NCI-H2227 (cell line): Measurements from ENCODE around the gene ATXN7L1.

Source experiments
- DNase-seq: peaks from one replicate; lab custom pipeline; 2025; ENCODE audit not compliant: unreplicated experiment; lab: John Stamatoyannopoulos, UW

The ATXN7L1 gene

DNA sequence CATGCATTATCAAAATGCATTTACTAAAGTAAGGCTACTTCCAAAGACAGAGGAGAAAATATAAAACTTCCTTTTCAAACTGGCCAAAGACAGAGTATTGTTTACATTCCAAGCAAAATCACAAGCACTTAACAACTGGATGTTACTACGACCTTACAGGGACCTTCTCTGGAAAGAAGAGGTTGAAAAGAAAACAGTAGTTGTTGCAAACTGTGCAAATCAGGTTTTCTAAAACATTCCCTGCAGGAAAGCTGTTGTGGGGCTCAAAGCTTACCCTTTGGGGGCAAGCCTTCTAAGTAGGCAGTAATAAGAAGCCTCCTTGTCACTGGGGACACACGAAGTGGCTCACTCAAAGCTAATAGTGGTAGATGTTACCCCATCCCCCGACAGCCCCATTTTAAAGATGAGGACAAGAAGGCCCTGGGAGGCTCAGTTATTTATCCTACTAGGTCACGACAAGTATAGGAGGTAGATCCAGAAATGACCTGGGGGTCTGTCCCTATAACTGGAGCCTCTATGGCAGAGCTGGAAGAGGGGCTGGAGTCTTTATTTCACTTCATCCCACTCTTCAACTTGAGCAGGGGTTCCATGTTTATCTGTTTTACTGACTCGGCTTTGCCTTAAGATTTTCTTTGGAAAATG lies 46.6 kb downstream of the ATXN7L1 start:
- DNase-seq, result no peak

GRCh38 chr7:105828141-105828540 lies 48.3 kb downstream of the ATXN7L1 start:
- no peak for DNase-seq

DNA sequence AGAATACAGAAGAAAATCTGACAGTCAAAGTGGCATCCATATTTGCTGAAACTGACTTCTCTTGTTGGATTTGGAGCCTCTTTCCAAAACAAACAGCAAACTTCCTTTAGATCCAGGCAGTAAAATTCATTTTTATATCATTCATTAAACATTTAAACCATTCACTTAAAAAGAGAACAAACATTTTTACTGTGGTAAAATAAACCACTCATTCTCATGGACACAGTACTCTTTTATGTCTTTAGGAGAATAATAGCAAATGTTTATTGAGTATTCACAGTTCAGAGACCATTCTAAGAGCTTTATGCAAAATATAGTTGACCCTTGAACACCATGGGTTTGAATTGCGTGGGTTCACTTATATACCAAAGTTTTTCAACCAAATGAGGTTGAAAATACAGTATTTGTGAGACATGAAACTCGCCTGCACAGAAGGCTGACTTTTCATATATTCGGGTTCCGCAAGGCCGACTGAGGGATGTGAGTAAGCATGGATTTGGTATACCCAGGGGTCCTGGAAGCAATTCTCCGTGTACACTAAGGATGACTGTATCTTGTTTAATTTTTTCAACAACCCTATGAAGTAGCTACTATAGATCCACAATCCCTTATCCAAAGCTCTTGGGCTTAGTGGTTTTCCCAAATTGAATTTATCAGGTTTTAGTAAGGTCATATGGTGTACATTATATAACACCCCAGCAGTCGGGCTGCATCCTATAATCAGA lies 49.1 kb downstream of the ATXN7L1 start:
- no peak for DNase-seq

GRCh38 chr7:105826143-105826542 lies 50.3 kb downstream of the ATXN7L1 start:
- DNase-seq, result no peak

GRCh38 chr7:105825371-105825770 lies 51.0 kb downstream of the ATXN7L1 start:
- no peak for DNase-seq

DNA sequence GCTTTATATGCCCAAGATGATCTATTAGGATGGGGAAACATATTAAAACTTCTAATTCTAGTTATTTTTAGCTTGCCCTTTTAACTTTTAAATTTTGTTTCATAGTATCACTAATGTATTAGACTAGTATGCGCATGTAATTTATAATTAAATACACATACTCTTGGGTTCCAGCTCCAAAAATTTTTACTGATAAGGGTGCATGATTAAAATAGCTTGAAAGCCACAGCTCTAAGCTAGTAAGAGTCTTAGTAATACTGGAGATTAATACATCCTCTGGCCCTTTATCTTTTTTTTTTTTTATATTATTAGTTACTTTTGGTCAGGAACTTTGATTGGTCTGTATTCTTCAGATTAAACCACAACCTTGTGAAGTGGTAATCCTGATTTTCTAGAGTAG lies 53.6 kb downstream of the ATXN7L1 start:
- DNase-seq, result no peak

DNA sequence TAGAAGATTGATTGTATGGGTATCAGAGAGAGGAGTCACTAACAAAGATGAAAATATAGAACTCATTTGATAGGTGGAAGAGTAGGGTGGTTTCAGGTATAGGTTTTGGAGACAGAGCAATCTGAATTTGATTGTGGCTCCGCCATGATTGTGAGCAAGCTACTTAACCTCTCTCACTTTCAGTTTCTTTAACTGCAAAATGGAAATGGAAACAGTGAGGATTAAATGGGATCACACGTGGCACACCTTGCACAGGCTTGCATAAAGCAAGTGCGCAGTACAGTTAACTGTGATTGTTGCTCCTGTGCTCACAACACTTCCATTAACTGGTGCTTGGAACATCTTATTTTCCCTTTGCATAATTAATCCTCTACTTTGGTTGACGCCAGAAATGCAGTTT lies 54.9 kb downstream of the ATXN7L1 start:
- DNase-seq, result no peak

DNA sequence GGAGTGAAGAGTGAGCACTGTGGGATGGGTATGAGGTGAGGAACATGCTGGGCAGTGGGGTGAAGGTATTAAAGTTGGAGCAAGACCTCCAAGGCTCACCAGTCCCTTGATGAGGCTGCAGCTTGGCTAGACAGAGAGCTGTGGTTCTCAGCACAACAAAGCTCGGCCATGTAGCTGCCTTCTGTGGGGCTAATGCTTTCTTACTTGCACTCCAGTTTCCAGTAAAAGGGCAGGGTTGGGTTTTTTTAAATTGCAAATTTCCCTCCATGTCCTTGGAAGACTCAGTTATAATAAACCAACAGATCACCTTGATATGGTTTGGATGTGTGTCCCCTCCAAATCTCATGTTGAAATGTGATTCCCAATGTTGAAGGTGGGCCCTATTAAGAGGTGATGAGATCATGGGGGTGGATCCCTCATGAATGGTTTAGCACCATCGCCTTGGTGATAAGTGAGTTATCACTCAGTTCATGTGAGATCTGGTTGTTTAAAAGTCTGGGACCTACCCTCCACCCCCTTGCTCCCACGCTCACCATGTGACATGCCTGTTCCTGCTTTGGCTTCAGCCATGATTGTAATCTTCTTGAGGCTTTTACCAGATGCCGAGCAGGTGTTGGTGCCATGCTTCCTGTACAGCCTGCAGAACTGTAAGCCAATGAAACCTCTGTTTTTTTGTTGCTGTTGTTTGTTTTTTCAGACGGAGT lies 55.9 kb downstream of the ATXN7L1 start:
- DNase-seq, result no peak

DNA sequence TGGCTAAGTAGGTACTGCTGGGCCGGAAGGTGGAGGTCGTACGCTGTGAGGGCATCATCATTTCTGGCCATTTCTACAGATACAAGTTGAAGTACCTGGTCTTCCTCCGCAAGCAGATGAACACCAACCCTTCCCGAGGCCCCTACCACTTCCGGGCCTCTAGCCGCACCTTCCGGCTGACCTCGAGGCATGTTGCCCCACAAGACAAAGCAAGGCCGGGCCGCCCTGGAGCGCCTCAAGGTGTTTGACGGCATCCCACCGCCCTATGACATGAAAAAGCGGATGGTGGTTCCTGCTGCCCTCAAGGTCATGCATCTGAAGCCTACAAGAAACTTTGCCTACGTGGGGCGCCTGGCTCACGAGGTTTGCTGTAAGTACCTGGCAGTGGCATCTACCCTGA lies 56.8 kb downstream of the ATXN7L1 start:
- no peak for DNase-seq

DNA sequence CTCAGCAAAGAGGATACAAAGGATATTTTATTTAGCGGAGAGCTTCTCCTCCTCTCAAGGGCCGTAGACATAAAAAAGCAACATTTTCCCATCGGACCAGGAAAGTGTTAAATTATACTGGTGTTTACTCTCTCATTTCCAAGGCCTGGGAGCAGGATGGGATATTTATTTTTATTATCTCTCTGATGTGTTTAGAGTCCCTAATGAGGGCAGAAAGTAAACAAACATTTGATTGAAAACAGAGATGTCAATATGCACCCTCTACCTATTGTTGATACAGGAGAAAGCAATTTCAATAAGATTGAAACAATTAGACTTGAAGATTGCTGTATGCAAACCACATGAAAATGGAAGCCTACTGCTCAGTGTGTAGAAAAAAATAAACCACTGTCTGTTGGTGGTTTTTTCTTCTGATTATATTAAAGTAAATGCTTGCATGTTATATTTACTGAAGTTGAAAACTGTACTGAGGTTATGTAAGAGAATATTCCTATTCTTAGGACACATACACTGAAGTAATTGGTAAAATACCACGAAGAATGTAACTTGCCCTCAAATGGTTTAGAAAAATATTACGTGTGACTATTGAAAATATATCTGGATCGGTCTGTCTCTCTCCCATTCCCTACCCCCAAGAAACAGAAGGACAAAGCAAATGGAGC lies 59.3 kb downstream of the ATXN7L1 start:
- no peak for DNase-seq

- no peak for DNase-seq
Measured at GRCh38 chr7:105816266-105816843, 60.0 kb downstream of the ATXN7L1 start.

- DNase-seq, result no peak
Measured at GRCh38 chr7:105815576-105815975, 60.8 kb downstream of the ATXN7L1 start.

GRCh38 chr7:105814481-105814880 lies 61.9 kb downstream of the ATXN7L1 start:
- DNase-seq, result no peak

DNA sequence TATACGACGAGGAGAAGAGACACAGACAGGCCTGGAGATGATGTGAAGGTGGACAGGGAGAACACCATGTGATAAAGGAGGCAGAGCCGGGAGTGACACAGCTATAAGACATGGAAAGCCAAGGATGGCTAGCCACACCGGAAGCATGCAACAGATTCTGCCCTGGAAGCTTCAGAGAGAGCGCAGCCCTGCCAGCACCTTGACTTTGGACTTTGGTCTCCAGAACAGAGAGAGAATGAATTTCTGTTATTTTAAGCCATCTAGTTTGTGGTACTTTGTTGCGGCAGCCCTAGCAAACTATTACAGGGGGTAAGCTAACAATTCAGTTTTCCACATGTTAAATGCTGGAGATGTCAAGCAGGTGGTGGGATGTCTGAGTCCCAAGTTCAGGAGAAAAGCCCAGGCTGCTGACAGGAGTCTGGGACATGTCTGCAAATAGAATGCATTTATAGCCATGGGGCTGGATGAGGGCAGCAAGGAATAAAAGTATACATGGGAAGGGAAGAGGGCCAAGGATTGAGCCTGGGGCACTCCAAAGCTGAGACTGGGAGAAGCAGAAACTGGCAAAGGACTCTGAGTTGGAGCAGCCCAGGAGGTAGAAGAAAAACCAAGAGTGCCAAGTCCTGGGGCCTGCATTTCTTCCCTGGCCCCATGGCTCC lies 65.1 kb downstream of the ATXN7L1 start:
- DNase-seq, result no peak

DNA sequence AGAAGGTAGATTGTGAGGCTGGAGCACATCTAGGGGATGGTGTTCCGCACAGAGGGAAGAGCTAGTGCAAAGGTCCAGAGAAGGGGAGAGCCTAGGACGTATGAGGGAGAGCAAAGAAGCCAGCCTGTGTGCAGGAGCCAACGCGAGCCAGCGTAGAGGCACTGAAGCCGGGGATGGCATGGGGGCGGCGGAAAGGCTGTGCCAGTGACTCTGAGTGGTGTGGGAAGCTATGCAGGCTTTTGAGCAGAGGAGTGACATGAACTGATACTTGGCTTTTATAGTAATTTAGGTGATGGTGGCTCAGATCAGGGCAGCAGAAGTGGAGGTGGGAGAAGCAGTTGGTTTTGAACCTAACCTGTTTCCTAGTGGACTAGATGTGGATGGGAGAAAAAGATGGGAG lies 65.8 kb downstream of the ATXN7L1 start:
- DNase-seq, result no peak

GRCh38 chr7:105808703-105809590 lies 67.5 kb downstream of the ATXN7L1 start:
- DNase-seq, result no peak

- no peak for DNase-seq
Measured at GRCh38 chr7:105808209-105808608, 68.2 kb downstream of the ATXN7L1 start.

- DNase-seq, result no peak
Measured at GRCh38 chr7:105807448-105807762, 69.0 kb downstream of the ATXN7L1 start.

DNA sequence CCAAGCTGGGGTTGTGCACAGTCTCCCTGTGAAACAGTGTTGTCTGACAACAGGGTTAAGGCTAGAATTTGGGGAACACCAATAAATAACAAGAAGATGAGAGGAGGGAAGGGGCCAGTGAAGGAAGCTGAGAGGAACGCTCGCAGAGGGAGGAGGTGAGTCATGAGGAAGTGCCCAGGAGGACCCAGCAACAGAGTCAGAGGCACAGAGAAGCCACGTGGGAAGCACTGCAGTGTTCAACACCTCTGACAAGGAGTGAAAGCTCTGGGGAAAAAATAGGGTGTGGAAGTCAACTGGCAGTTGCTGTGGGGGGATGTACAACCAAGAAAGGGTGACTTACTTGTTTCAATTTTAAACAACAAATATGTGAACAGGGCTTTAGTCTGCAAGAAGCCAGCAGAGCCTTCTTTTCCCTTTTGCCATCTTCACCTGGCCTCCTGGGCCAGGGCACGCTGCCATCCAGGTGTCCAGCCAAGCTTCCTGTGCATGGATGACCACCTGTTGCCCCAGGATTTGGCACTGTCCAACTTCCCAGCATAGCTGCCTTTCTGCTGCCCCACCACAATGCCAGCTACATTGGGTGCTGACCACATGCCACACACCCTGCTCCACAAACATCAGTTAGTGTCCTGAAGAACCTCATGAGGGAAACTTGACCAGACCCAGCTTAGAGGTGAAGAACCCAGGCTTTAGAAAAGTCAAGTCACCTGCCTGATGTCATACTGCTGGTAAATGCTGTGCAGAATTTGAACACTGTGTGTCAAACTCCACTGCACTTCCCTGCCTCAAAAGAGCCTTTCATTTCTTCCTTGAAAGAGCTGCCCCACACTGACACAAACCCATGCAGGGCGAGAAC lies 69.6 kb downstream of the ATXN7L1 start:
- no peak for DNase-seq
